ENCODE measurements around the gene SIGLEC12. TPM values are rescaled to one million over a fixed set of nuclear protein-coding genes. Genes with fewer than 3 reads are reported as not detected.

SIGLEC12 gene
- total RNA-seq, 4 donors from 2014 or later: 0.31 to 0.85 TPM; not detected in 2

DNA sequence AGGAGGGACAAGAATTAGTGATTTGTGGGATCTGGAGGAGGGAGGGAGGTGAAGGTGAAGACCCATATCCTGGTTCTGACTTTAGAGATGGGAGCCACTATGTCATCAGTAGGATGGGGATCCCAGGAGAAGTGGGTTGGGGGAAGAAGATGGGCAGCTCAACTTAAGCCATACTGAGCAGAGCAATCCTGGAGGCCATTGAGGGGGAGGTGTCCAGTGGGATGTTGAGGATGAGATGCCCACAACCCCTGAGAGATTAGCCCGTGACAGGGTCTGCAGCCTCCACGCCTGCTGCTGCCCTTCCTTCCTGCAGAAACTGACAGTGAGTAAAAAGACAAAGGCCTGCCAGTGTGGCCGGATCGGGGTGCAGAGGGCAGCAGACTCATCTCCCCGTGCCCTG is 41.1 kb upstream of the SIGLEC12 start:
- TF ChIP-seq EP300 (IDR thresholded peaks at IDR 0.05) (no peak), CTCF (IDR thresholded peaks at IDR 0.05) (no peak), POLR2AphosphoS5 (IDR thresholded peaks at IDR 0.05) (no peak), POLR2A (IDR thresholded peaks at IDR 0.05) (no peak)
- H3K9me3 ChIP-seq: no peaks in the 10 kb centered on the region
- no peak for ATAC-seq
- H3K27ac ChIP-seq: no peak overlapping the region
- peaks cover 82% of the 10 kb centered on the region for H3K27me3 ChIP-seq
- H3K4me3 ChIP-seq: no peak overlapping the region
- 70% methylated on average over 5 of the region's 5 CpGs; no CpG with 5 or more reads in 1 of the 2 donors for WGBS, 2 donors (ENCODE audit: low coverage in 1 of 2)
- no peaks in the 10 kb centered on the region for H3K4me1 ChIP-seq
- H3K36me3 ChIP-seq: no peaks in the 10 kb centered on the region

- Histone ChIP-seq H3K27me3 (peaks cover 81% of the 10 kb centered on the region), H3K27ac (no peak overlapping the region), H3K36me3 (no peaks in the 10 kb centered on the region), H3K4me3 (no peak overlapping the region), H3K9me3 (no peaks in the 10 kb centered on the region), H3K4me1 (no peaks in the 10 kb centered on the region)
- no peak for TF ChIP-seq POLR2AphosphoS5 (IDR thresholded peaks at IDR 0.05)
- no peak for TF ChIP-seq POLR2A (IDR thresholded peaks at IDR 0.05)
- TF ChIP-seq CTCF (IDR thresholded peaks at IDR 0.05): no peak
- TF ChIP-seq EP300 (IDR thresholded peaks at IDR 0.05): no peak
- ATAC-seq: no peak
- 60 to 75% methylated on average over 2 to 5 of the region's 10 CpGs for WGBS, 2 donors (ENCODE audit: low coverage in 1 of 2)
Measured at GRCh38 chr19:51541458-51542357, 40.1 kb upstream of the SIGLEC12 start.

DNA sequence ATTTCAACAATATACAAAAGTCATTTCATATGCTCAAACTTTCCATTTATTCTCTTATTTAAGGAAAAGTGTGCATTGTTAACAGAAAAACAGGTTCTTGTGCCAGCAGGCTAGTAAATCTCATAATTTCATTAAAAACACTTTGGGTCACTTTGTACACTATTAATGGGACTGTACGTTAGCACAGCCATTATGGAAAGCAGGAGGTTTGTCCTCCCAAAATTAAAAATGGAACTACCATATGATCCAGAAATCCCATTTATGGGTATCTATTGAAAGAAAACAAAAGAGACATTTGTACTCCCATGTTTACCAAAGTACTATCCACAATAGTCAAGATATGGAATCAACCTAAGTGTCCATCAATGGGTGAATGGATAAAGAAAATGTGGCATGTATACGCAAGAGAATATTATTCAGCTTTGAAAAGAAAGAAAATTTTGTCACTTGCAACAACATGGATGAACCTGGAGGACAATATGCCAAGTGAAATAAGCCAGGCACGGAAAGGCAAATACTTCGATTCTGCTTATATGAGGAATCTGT is 38.3 kb upstream of the SIGLEC12 start:
- Histone ChIP-seq H3K4me3 (no peak overlapping the region), H3K9me3 (peaks cover 0 to 3% (median 0%) of the 10 kb centered on the region in 3 donors), H3K27me3 (peaks cover 63% of the 10 kb centered on the region), H3K4me1 (no peaks in the 10 kb centered on the region), H3K27ac (no peak overlapping the region), H3K36me3 (no peaks in the 10 kb centered on the region)
- 72 to 78% methylated on average over 4 of the region's 4 CpGs for WGBS, 2 donors (ENCODE audit: low coverage in 1 of 2)
- TF ChIP-seq POLR2A (IDR thresholded peaks at IDR 0.05): no peak
- TF ChIP-seq EP300 (IDR thresholded peaks at IDR 0.05): no peak
- no peak for TF ChIP-seq POLR2AphosphoS5 (IDR thresholded peaks at IDR 0.05)
- no peak for TF ChIP-seq CTCF (IDR thresholded peaks at IDR 0.05)
- no peak for ATAC-seq

- Histone ChIP-seq H3K9me3 (peaks cover 0 to 3% (median 0%) of the 10 kb centered on the region in 3 donors), H3K27me3 (peaks cover 36% of the 10 kb centered on the region), H3K36me3 (no peaks in the 10 kb centered on the region), H3K4me3 (no peak overlapping the region), H3K27ac (no peak overlapping the region), H3K4me1 (no peaks in the 10 kb centered on the region)
- ATAC-seq: no peak
- WGBS, 2 donors (ENCODE audit: low coverage in 1 of 2): 80 to 86% methylated on average over 1 of the region's 1 CpG
- TF ChIP-seq EP300 (IDR thresholded peaks at IDR 0.05) (no peak), CTCF (IDR thresholded peaks at IDR 0.05) (no peak), POLR2AphosphoS5 (IDR thresholded peaks at IDR 0.05) (no peak), POLR2A (IDR thresholded peaks at IDR 0.05) (no peak)
Measured at GRCh38 chr19:51535535-51535934, 33.9 kb upstream of the SIGLEC12 start.

Data from gastroesophageal sphincter (tissue), 4 donors.